ENCODE data around the gene WDR1. TPM values are rescaled to one million over a fixed set of nuclear protein-coding genes. Genes with fewer than 3 reads are reported as not detected.

Gene WDR1
- total RNA-seq (2016; rRNA removed; fragmentation: Illumina TruSeq; extraction: Trizol) = 106 and 120 TPM in 2 replicates
- total RNA-seq (2016; cell fraction: cytosol; rRNA removed; fragmentation: Illumina TruSeq; extraction: Trizol; ENCODE audit: low read depth) = 50.7 and 51.7 TPM in 2 replicates
- total RNA-seq (2016; cell fraction: insoluble cytoplasmic fraction; rRNA removed; fragmentation: Illumina TruSeq; extraction: Trizol) = 98.1 and 109 TPM in 2 replicates
- 54.9 and 56.0 TPM in 2 replicates for total RNA-seq (2016; cell fraction: membrane; rRNA removed; fragmentation: Illumina TruSeq; extraction: Trizol)
- total RNA-seq (2016; cell fraction: nucleus; rRNA removed; fragmentation: Illumina TruSeq; extraction: Trizol) = 57.3 and 65.4 TPM in 2 replicates
- polyA plus RNA-seq (2011; rRNA removed) = 198 and 199 TPM in 2 replicates
- 187 and 226 TPM in 2 replicates for polyA plus RNA-seq (2011; cell fraction: cytosol; rRNA removed)
- polyA plus RNA-seq (2011; cell fraction: nucleus; rRNA removed) = 166 and 177 TPM in 2 replicates
- polyA plus RNA-seq (2012) = 117 and 122 TPM in 2 replicates
- 33.9 and 35.4 TPM in 2 replicates for polyA plus RNA-seq (2016; cell fraction: cytosol; fragmentation: Illumina TruSeq; extraction: Trizol; ENCODE audit: low read depth)
- 136 and 179 TPM in 2 replicates for polyA plus RNA-seq (2016; cell fraction: insoluble cytoplasmic fraction; fragmentation: Illumina TruSeq; extraction: Trizol; ENCODE audit: low read depth)
- polyA plus RNA-seq (2016; cell fraction: membrane; fragmentation: Illumina TruSeq; extraction: Trizol; ENCODE audit: low read depth) = 47.7 and 51.7 TPM in 2 replicates
- 118 and 124 TPM in 2 replicates for polyA plus RNA-seq (2016; cell fraction: nucleus; fragmentation: Illumina TruSeq; extraction: Trizol; ENCODE audit: insufficient read depth, low read depth)
- polyA minus RNA-seq (2011; rRNA and poly(A)+ RNA removed; ENCODE audit: low replicate concordance) = 149 and 296 TPM in 2 replicates
- 111 and 136 TPM in 2 replicates for polyA minus RNA-seq (2011; cell fraction: cytosol; rRNA and poly(A)+ RNA removed)
- polyA minus RNA-seq (2011; cell fraction: nucleus; rRNA and poly(A)+ RNA removed) = 82.2 and 96.2 TPM in 2 replicates
- Bru-seq, nascent RNA = percentile 89 among the genes with signal in this experiment
- percentile 92 among the genes with signal in this experiment for BruChase-seq, experiment 1, labeled RNA remaining after a 6-hour chase
- BruChase-seq, experiment 2, labeled RNA remaining after a 2-hour chase = percentile 91 among the genes with signal in this experiment
- long read RNA-seq, experiment 1, transcript WDR1-202 (12 exons, 2,722 nt) = minor isoform, 10 of 197 reads
- long read RNA-seq, experiment 1, transcript WDR1-203 (15 exons, 3,142 nt) = major isoform, 136 of 197 reads
- long read RNA-seq, experiment 1, partial matches to known transcripts = 41 of 197 reads
- long read RNA-seq, experiment 1, other reads (novel, unspliced or antisense) = 9 of 197 reads
- long read RNA-seq, experiment 2, transcript WDR1-204 (15 exons, 3,054 nt) = minor isoform, 23 of 394 reads
- long read RNA-seq, experiment 2, transcript WDR1-203 (15 exons, 3,142 nt) = major isoform, 215 of 394 reads
- long read RNA-seq, experiment 2, transcript WDR1-202 (12 exons, 2,722 nt) = minor isoform, 6 of 394 reads
- long read RNA-seq, experiment 2, partial matches to known transcripts = 78 of 394 reads
- long read RNA-seq, experiment 2, other reads (novel, unspliced or antisense) = 71 of 394 reads

- Histone ChIP-seq H3K36me3 (replicated peaks in 1 of 2; ENCODE audit: control insufficient read depth in 1 of 2, insufficient read depth in 2 of 2, low read length in 2 of 2) (peaks cover 12 to 35% of the 10 kb centered on the region in 2 experiments), H3K4me1 (ENCODE audit: insufficient read depth, low read length) (peaks cover 89% of the 10 kb centered on the region), H3K9ac (ENCODE audit: insufficient read depth, low read depth, low read length) (peak within 1 kb of the TSS; percentile 86), H3K9me3 (ENCODE audit: low read length) (no peaks in the 10 kb centered on the region), H3K4me2 (ENCODE audit: low read depth, low read length) (peak within 1 kb of the TSS; percentile 92), H3K27ac (ENCODE audit: extremely low read length, insufficient read depth, low read length) (peak within 1 kb of the TSS; percentile 85), H4K20me1 (ENCODE audit: insufficient read depth, low read length) (0 out of 2 replicates have a peak, but pooled peaks cover 8% of the 10 kb centered on the region), H3K4me3 (replicated peaks in 1 of 3; ENCODE audit: insufficient read depth in 1 of 3, low read depth in 2 of 3, low read length in 3 of 3) (peak within 1 kb of the TSS; percentile 82 to 93 (median 88)), H3K27me3 (ENCODE audit: control insufficient read depth in 1 of 2, insufficient read depth in 2 of 2, low read length in 2 of 2) (no peaks in the 10 kb centered on the region), H2AFZ (ENCODE audit: low read length) (no peak within 1 kb of the TSS), H3K79me2 (ENCODE audit: insufficient read depth, low read length) (peaks cover 48% of the 10 kb centered on the region)
- in situ Hi-C loops (cut with HindIII; ENCODE audit: extremely low pct_ligation_motif_present, low pct_unique_long_range_greater_than_20kb) = no loop called here
- peak; percentile 86 for ATAC-seq
- intact Hi-C loops (cut with micrococcal nuclease; ENCODE audit: unreplicated experiment) = no loop called here
- FAIRE-seq = no peak
- 75% methylated on average over 12 of the region's 97 CpGs for WGBS (ENCODE audit: low lambda C conversion rate)
- ChIA-PET POLR2A (interaction anchor here (0.9 to 4.5 kb wide), 13 partner anchors 9 to 964 kb away, joined by 3 to 29 read pairs (median 5); partner anchors contain the start of gene SLC2A9), CTCF (ENCODE audit: low intra/inter-chr PET ratio, low total read pairs) (no interaction called here)
- DNase-seq (ENCODE audit: low spot score) = peak; percentile 89
- no TSS peak for BruUV-seq (replicated peaks)
- no peak for TF ChIP-seq NCOA1 (CRISPR knock-in tag; IDR thresholded peaks at IDR 0.05)
- TF ChIP-seq SOX6 (IDR thresholded peaks at IDR 0.05) = no peak
- peak; percentile 16; the same call in 1 of the 2 replicates for TF ChIP-seq SOX6 (CRISPR knock-in tag; IDR thresholded peaks at IDR 0.05)
- TF ChIP-seq ZNF280B (CRISPR knock-in tag; IDR thresholded peaks at IDR 0.05; ENCODE audit: borderline replicate concordance) = no peak
- no peak for TF ChIP-seq SP1 (IDR thresholded peaks at IDR 0.05)
- TF ChIP-seq SP1 (CRISPR knock-in tag; IDR thresholded peaks at IDR 0.05) = peak; percentile 59; the same call in 1 of the 2 replicates
- peak; percentile 37; the same call in 1 of the 2 replicates for TF ChIP-seq HOXA3 (CRISPR knock-in tag; IDR thresholded peaks at IDR 0.05)
- peak; percentile 66; the same call in 1 of the 2 replicates for TF ChIP-seq ZMYM4 (CRISPR knock-in tag; IDR thresholded peaks at IDR 0.05)
- peak; percentile 63; the same call in 1 of the 2 replicates for TF ChIP-seq HINFP (CRISPR knock-in tag; IDR thresholded peaks at IDR 0.05; ENCODE audit: low read depth)
- no peak for TF ChIP-seq ZNF577 (CRISPR knock-in tag; IDR thresholded peaks at IDR 0.05; ENCODE audit: borderline replicate concordance, low read depth)
These were observed at the start of gene WDR1 for GRCh38 chr4:10116569-10117358. Gene WDR1, minus strand, starts transcription at chr4:10116799. Its CDS starts 133 bp downstream, at chr4:10116666.
